Breast epithelium (tissue), 4 donors: Measurements from ENCODE around the gene CCL13. TPM values are rescaled to one million over a fixed set of nuclear protein-coding genes. Genes with fewer than 3 reads are reported as not detected.

Experiments used
- DNase-seq, 2 donors: peaks; one replicate each; pipeline ENCODE4 v3.0.0-alpha.2; 2019; ENCODE audit warnings: low spot score in 2 of 2
- H3K27ac ChIP-seq, 2 donors: fragments of 200-600 bp; sonication (generic) in 1 of 2; one replicate each; pipeline ENCODE4 v1.5.1; 2016 to 2019; ENCODE audit warnings: mild to moderate bottlenecking in 1 of 2
- H3K27me3 ChIP-seq, 2 donors: fragments of 200-600 bp; sonication (generic) in 1 of 2; one replicate each; pipeline versions ENCODE4 v1.5.1 to v1.6.0; 2017 to 2019; ENCODE audit warnings: control low read depth in 1 of 2, mild to moderate bottlenecking in 1 of 2
- H3K36me3 ChIP-seq: fragments of 200-600 bp; one replicate; pipeline ENCODE4 v1.5.1; 2019
- H3K4me1 ChIP-seq, 2 donors: fragments of 200-600 bp; sonication (generic); one replicate each; pipeline ENCODE4 v1.5.1; 2016 to 2019; ENCODE audit warnings: control low read depth in 1 of 2
- H3K4me3 ChIP-seq, 3 donors: fragments of 200-600 bp; sonication (generic); 1 replicate in 2 of 3; 2 replicates in 1 of 3; pipeline ENCODE4 v1.5.1; 2016 to 2019; ENCODE audit warnings: mild to moderate bottlenecking in 3 of 3, moderate library complexity in 2 of 3
- H3K9me3 ChIP-seq, 2 donors: fragments of 200-600 bp; sonication (generic) in 1 of 2; one replicate each; pipeline ENCODE4 v1.5.1; 2016 to 2019; ENCODE audit warnings: control low read depth in 1 of 2
- POLR2A ChIP-seq: fragments of 450-650 bp; IDR thresholded peaks from one replicate; pipeline ENCODE4 v1.6.1; 2016; ENCODE audit warnings: antibody characterized with exemption, mild to moderate bottlenecking, moderate library complexity
- POLR2AphosphoS5 ChIP-seq, 3 donors: sonication (generic); formaldehyde crosslinking; IDR thresholded peaks; one replicate each; pipeline ENCODE4 v1.6.1; 2017; ENCODE audit warnings: antibody characterized with exemption in 3 of 3
- intact Hi-C: fragments of 100-400 bp; cut with DNase I; formaldehyde crosslinking; loops from one replicate; pipeline ENCODE4 v1.15.1; 2023; ENCODE audit warnings: low total_unique reads
- total RNA-seq, 3 donors: library from RNA; depleted of rRNA; stranded (reverse); fragments of >200 nt; gene quantifications; one replicate each; pipeline ENCODE4 v1.1.0, GENCODE V29; 2016
- TF ChIP-seq, protein P1 (sequence below), 3 donors: fragments of 450-650 bp; IDR thresholded peaks; one replicate each; pipeline ENCODE4 v1.5.1; 2016 to 2017; ENCODE audit warnings: antibody characterized with exemption in 3 of 3, mild to moderate bottlenecking in 3 of 3, moderate library complexity in 3 of 3

Gene CCL13
- total RNA-seq, 3 donors from 2014 or later = 1.0 to 4.3 (median 2.0) TPM

DNA sequence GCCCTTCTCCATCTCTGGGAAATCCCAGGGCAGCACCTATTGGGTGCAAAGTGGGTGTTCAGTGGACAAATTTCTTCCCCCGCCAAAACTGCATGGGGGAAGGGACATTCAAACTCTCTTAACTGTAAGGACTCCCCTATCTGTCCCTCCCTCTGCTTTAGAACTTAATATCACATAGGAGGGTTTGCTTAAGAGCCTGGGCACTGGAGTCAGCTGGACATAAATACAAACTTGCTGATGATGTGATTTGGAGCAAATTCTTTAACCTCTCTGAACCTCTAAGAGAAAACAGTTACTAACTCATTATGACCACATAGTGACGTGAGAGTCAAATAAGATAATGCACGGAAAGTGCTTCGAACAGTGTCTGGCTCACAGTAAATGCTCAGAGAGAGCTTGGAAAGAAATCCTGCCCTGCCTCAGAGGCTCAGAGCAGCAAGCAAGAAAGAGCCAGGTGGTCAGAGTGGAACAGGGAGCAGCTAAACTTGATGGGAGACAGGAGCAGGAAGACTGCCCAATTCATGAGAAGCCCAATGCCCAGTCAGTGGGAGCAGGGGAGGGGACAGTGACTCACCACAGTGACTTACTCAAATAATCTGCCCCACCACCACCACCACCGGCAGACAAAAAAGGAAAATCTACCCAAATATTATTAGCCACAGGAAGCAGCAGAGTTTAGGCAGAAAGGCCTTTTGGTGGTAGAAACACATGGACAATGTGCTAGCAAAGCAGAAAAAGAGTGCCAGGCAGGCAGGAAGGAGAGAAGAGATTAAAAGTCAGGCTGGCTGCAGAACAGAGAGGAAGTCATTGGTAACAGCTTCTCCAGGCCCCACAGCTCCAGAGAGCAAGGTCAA, 30.6 kb downstream of the CCL13 start:
- Histone ChIP-seq H3K27me3 (no peaks in the 10 kb centered on the region), H3K36me3 (no peaks in the 10 kb centered on the region), H3K9me3 (no peaks in the 10 kb centered on the region), H3K4me3 (no peak overlapping the region), H3K4me1 (no peaks in the 10 kb centered on the region), H3K27ac (no peak overlapping the region)
- DNase-seq = no peak
- intact Hi-C loops = no loop called here
- TF ChIP-seq, protein P1, sequence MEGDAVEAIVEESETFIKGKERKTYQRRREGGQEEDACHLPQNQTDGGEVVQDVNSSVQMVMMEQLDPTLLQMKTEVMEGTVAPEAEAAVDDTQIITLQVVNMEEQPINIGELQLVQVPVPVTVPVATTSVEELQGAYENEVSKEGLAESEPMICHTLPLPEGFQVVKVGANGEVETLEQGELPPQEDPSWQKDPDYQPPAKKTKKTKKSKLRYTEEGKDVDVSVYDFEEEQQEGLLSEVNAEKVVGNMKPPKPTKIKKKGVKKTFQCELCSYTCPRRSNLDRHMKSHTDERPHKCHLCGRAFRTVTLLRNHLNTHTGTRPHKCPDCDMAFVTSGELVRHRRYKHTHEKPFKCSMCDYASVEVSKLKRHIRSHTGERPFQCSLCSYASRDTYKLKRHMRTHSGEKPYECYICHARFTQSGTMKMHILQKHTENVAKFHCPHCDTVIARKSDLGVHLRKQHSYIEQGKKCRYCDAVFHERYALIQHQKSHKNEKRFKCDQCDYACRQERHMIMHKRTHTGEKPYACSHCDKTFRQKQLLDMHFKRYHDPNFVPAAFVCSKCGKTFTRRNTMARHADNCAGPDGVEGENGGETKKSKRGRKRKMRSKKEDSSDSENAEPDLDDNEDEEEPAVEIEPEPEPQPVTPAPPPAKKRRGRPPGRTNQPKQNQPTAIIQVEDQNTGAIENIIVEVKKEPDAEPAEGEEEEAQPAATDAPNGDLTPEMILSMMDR (IDR thresholded peaks at IDR 0.05) = no peak
- TF ChIP-seq POLR2AphosphoS5 (IDR thresholded peaks at IDR 0.05) (no peak), POLR2A (no peak)

DNA sequence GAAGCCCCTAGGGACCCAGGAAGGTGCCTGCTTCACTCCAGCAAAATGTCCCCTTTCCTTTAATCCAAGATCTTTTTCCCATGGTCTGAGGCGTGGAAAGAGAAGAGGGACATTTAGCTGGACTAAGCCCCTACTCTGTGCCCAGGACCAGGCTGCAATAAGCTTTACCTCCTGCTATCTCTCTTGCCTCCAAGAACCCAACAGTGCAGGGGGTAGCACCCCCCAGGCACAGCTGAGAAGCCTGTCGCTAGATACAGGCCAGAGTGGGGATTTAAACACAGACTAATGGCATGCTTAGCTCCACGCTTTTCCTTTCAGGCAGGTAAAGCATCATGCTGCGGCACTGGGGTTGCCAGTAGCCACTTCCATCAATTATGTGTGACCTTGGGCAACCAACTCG, 31.3 kb downstream of the CCL13 start:
- Histone ChIP-seq H3K4me3 (no peak overlapping the region), H3K27me3 (no peaks in the 10 kb centered on the region), H3K9me3 (no peaks in the 10 kb centered on the region), H3K27ac (no peak overlapping the region), H3K4me1 (no peaks in the 10 kb centered on the region), H3K36me3 (no peaks in the 10 kb centered on the region)
- no peak for DNase-seq
- intact Hi-C loops = no loop called here
- TF ChIP-seq, protein P1 (IDR thresholded peaks at IDR 0.05) = no peak
- TF ChIP-seq POLR2AphosphoS5 (IDR thresholded peaks at IDR 0.05) = no peak
- TF ChIP-seq POLR2A = no peak

GRCh38 chr17:34389126-34389750, 33.0 kb downstream of the CCL13 start:
- Histone ChIP-seq H3K4me1 (no peaks in the 10 kb centered on the region), H3K36me3 (no peaks in the 10 kb centered on the region), H3K9me3 (no peaks in the 10 kb centered on the region), H3K27ac (no peak overlapping the region), H3K27me3 (no peaks in the 10 kb centered on the region), H3K4me3 (no peak overlapping the region)
- no peak for DNase-seq
- TF ChIP-seq POLR2AphosphoS5 (IDR thresholded peaks at IDR 0.05) (no peak), POLR2A (no peak)
- TF ChIP-seq, protein P1 (IDR thresholded peaks at IDR 0.05) = no peak
- intact Hi-C loops = no loop called here

DNA sequence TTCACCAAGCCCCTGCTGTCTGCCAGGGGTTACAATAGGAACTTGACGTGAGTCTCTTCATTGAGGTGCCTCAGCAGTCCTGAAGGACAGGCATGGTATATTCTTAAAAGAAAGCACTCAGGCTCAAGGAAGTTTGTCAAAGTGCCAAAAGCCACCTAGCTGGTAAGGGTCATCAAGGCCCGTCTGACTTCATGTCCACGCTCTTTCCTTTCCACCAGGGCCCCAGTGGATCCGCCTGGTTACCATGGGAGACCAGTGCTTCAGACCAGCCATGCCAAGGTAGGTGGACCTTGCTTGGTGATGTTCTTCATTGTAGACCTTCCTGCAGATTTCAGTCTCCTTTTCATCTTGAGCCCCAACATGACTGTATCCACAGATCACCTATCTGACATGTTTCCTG, 34.4 kb downstream of the CCL13 start:
- H3K9me3 ChIP-seq = no peaks in the 10 kb centered on the region
- H3K36me3 ChIP-seq = no peaks in the 10 kb centered on the region
- no peak for DNase-seq
- intact Hi-C loops = no loop called here
- no peaks in the 10 kb centered on the region for H3K27me3 ChIP-seq
- TF ChIP-seq POLR2AphosphoS5 (IDR thresholded peaks at IDR 0.05) (no peak), POLR2A (no peak)
- TF ChIP-seq, protein P1 (IDR thresholded peaks at IDR 0.05) = no peak
- H3K4me3 ChIP-seq = no peak overlapping the region
- H3K4me1 ChIP-seq = no peaks in the 10 kb centered on the region
- H3K27ac ChIP-seq = no peak overlapping the region

DNA sequence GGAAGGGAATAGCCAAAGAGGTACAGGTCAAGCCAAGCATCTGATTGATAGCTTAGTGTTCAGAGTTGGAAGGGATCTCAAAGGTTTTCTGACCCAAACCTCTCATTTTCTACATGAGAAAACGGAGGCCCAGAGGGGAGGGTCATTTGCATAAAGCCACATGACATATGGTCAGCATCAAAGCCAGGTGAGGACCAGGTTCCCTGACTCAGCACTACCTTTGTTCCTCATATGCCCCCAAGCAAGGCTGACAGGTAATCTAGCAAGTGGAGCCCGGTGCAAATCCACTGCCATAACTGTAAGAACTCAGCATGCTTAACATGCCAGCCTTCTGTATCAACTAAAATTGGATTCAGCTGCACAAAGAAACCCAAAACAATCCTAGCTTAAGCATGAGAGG, 35.0 kb downstream of the CCL13 start:
- Histone ChIP-seq H3K4me3 (no peak overlapping the region), H3K27ac (no peak overlapping the region), H3K9me3 (no peaks in the 10 kb centered on the region), H3K4me1 (no peaks in the 10 kb centered on the region), H3K27me3 (no peaks in the 10 kb centered on the region), H3K36me3 (no peaks in the 10 kb centered on the region)
- TF ChIP-seq POLR2A (no peak), POLR2AphosphoS5 (IDR thresholded peaks at IDR 0.05) (no peak)
- TF ChIP-seq, protein P1 (IDR thresholded peaks at IDR 0.05) = no peak
- intact Hi-C loops = no loop called here
- DNase-seq = no peak
